Activated CD8-positive, alpha-beta memory T cell treated with anti-CD3 and anti-CD28 coated beads for 36 hours (primary cell): Measurements from ENCODE around the gene NKX1-1. TPM values are rescaled to one million over a fixed set of nuclear protein-coding genes. Genes with fewer than 3 reads are reported as not detected.

Experiments
- CTCF ChIA-PET: fragments of 350-600 bp; sonication (Branson Sonifier 250); formaldehyde crosslinking; loops from one replicate; lab custom pipeline; 2021; ENCODE audit warnings: antibody characterized with exemption; lab: Charles Lee
- POLR2A ChIA-PET: fragments of 350-600 bp; sonication (Branson Sonifier 250); formaldehyde crosslinking; loops from one replicate; lab custom pipeline; 2021; ENCODE audit warnings: antibody characterized with exemption; lab: Charles Lee
- total RNA-seq, 2 experiments: library from RNA; stranded (reverse); gene quantifications; one replicate each; pipeline ENCODE4 v1.2.3, GENCODE V29; 2021

Gene NKX1-1
- total RNA-seq, 2 experiments from 2014 or later: not detected

- CTCF ChIA-PET: no interaction called here
- POLR2A ChIA-PET: no interaction called here
These were observed 877 bp upstream of the NKX1-1 start for GRCh38 chr4:1406981-1407656.

- POLR2A ChIA-PET: no interaction called here
- CTCF ChIA-PET: no interaction called here
These were observed 427 bp downstream of the NKX1-1 start for GRCh38 chr4:1405636-1406393.

- POLR2A ChIA-PET: no interaction called here
- CTCF ChIA-PET: no interaction called here
These were observed 997 bp downstream of the NKX1-1 start for GRCh38 chr4:1405254-1405635.

GRCh38 chr4:1404573-1405253, 1.5 kb downstream of the NKX1-1 start:
- ChIA-PET CTCF (no interaction called here), POLR2A (no interaction called here)

- POLR2A ChIA-PET: no interaction called here
- CTCF ChIA-PET: no interaction called here
These were observed 2.4 kb downstream of the NKX1-1 start for GRCh38 chr4:1403591-1404572.

- CTCF ChIA-PET: no interaction called here
- POLR2A ChIA-PET: no interaction called here
These were observed 3.1 kb downstream of the NKX1-1 start for GRCh38 chr4:1403177-1403583.

- CTCF ChIA-PET: no interaction called here
- POLR2A ChIA-PET: no interaction called here
These were observed 3.6 kb downstream of the NKX1-1 start for GRCh38 chr4:1402516-1403091.

GRCh38 chr4:1402021-1402515, 4.2 kb downstream of the NKX1-1 start:
- ChIA-PET POLR2A (no interaction called here), CTCF (no interaction called here)

GRCh38 chr4:1401409-1402020, 4.7 kb downstream of the NKX1-1 start:
- POLR2A ChIA-PET: no interaction called here
- CTCF ChIA-PET: interaction anchor here (0.7 to 1.4 kb wide), 2 partner anchors 46 to 112 kb away, joined by 3 read pairs; no protein-coding TSS in a partner anchor

- ChIA-PET CTCF (interaction anchor here (0.7 to 1.4 kb wide), 2 partner anchors 45 to 112 kb away, joined by 3 read pairs; no protein-coding TSS in a partner anchor), POLR2A (no interaction called here)
These were observed 5.3 kb downstream of the NKX1-1 start for GRCh38 chr4:1400831-1401408.

GRCh38 chr4:1400191-1400805, 5.9 kb downstream of the NKX1-1 start:
- POLR2A ChIA-PET: no interaction called here
- CTCF ChIA-PET: interaction anchor here (1.4 kb wide), 1 partner anchor 113 kb away, joined by 3 read pairs; no protein-coding TSS in a partner anchor

- ChIA-PET POLR2A (no interaction called here), CTCF (no interaction called here)
These were observed 6.6 kb downstream of the NKX1-1 start for GRCh38 chr4:1399508-1400190.

- POLR2A ChIA-PET: no interaction called here
- CTCF ChIA-PET: no interaction called here
These were observed 7.3 kb downstream of the NKX1-1 start for GRCh38 chr4:1398681-1399507.

GRCh38 chr4:1396806-1397455, 9.3 kb downstream of the NKX1-1 start:
- ChIA-PET CTCF (no interaction called here), POLR2A (no interaction called here)

GRCh38 chr4:1395941-1396805, 10.1 kb downstream of the NKX1-1 start:
- ChIA-PET POLR2A (no interaction called here), CTCF (no interaction called here)
